Pancreas (tissue), 10 donors: ENCODE results near the gene KAT2A. TPM values are rescaled to one million over a fixed set of nuclear protein-coding genes. Genes with fewer than 3 reads are reported as not detected.
A peak's percentile ranks its signal among the peaks of the same experiment; 100 is the strongest.

Experiments
- ATAC-seq, 4 donors: fragments of 200-7000 bp; cut with Tn5 transposase; one replicate each; pipeline versions ENCODE4 v1.8.0 to v1.9.1; 2020; ENCODE audit warnings: mild to moderate bottlenecking in 4 of 4, moderate library complexity in 4 of 4
- DNase-seq, 6 donors: peaks; one replicate each; pipeline ENCODE4 v3.0.0-alpha.2; 2020
- FAIRE-seq: peaks from 2 replicates; lab custom pipeline; 2012; peaks lifted over from hg19 to GRCh38; lab: Jason Lieb, UNC
- H3K27ac ChIP-seq, 4 donors: fragments of 200-600 bp; sonication (generic); 1 replicate in 3 of 4; 2 replicates in 1 of 4; pipeline versions ENCODE4 v1.5.0 to v1.8.0; 2020
- H3K27me3 ChIP-seq, 4 donors: fragments of 200-600 bp; one replicate each; pipeline ENCODE4 v1.8.0; 2021
- H3K36me3 ChIP-seq, 3 donors: fragments of 200-600 bp; sonication (generic) in 1 of 3; one replicate each; pipeline versions ENCODE4 v1.5.0 to v1.8.0; 2020 to 2021
- H3K4me1 ChIP-seq, 3 donors: fragments of 200-600 bp; one replicate each; pipeline ENCODE4 v1.8.0; 2021
- H3K4me3 ChIP-seq, 4 donors: fragments of 200-600 bp; sonication (generic) in 2 of 4; one replicate each; pipeline versions ENCODE4 v1.5.0 to v1.8.0; 2020 to 2021
- H3K9me3 ChIP-seq, 4 donors: fragments of 200-600 bp; one replicate each; pipeline ENCODE4 v1.8.0; 2021
- CTCF ChIP-seq, 4 donors: fragments of 200-600 bp; sonication (generic) in 3 of 4; IDR thresholded peaks; one replicate each; pipeline versions ENCODE4 v1.5.0 to v1.8.0; 2021; ENCODE audit warnings: antibody characterized with exemption in 4 of 4
- WGBS, 2 donors: extraction: QIAGEN DNeasy Blood & Tissue Kit; methylation state at CpG; one replicate each; pipeline ENCODE4 v1.1.7; 2013; 5-methylcytosine and 5-hydroxymethylcytosine counted together
- intact Hi-C, 3 donors: fragments of 100-400 bp; cut with DNase I; formaldehyde crosslinking; loops; one replicate each; pipeline versions ENCODE4 v1.11.1 to v1.14.2; 2022
- polyA plus RNA-seq, 2 donors: library from polyadenylated mRNA; stranded (reverse); fragments of 200-250 nt; gene quantifications; one replicate each; pipeline ENCODE4 v1.2.3, GENCODE V29; 2013
- total RNA-seq, 6 donors: library from RNA; stranded (reverse); fragmentation: NEBNext Ultra II Directional in 4 of 6; extraction: Animal tissue kit (Norgen Biotek cat#: 25700) in 4 of 6; gene quantifications; one replicate each; pipeline versions ENCODE4 v1.2.1 to v1.2.4, GENCODE V29; 2021 to 2023
- donor health status: healthy with polysubstance abuse.
- donor health status: DM: no; HTN: no; CAD: no; lungs with moderate emphysema.
- donor health status: DM: no; HTN: no; CAD: no.
- donor health status: control.
- donor health status: control.
- donor health status: Bipolar disorder and iron deficiency.
- donor health status: DM: yes; HTN: yes; CAD: no.
- donor health status: DM: no; HTN: no; CAD: no.
- donor health status: DM: no; HTN: no; CAD: no.
- donor health status: DM: yes; HTN: yes; CAD: no.

Gene KAT2A
- total and polyA plus RNA-seq, 8 donors: 17.5 to 158 (median 25.2) TPM

GRCh38 chr17:42119301-42119700 is 1.9 kb downstream of the KAT2A start:
- intact Hi-C loops: loop anchor here in 2 of 3 donors (5.0 to 10.0 kb wide), 3 partner anchors 94 to 154 kb away; partner anchors contain the start of genes NKIRAS2 (in 2 of the 2) and CNP (in 1 of the 2)

GRCh38 chr17:42118545-42118944 is 2.6 kb downstream of the KAT2A start:
- no peak overlapping the region for H3K27ac ChIP-seq
- H3K4me3 ChIP-seq: no peak overlapping the region
- FAIRE-seq (no peak), ATAC-seq (no peak), DNase-seq (peak in 1 of 6 donors; percentile 42)
- no peaks in the 10 kb centered on the region for H3K9me3 ChIP-seq
- WGBS, 2 donors: 69 to 73% methylated on average over 2 of the region's 2 CpGs
- H3K27me3 ChIP-seq: no peaks in the 10 kb centered on the region
- H3K4me1 ChIP-seq: peaks cover 9 to 17% (median 15%) of the 10 kb centered on the region in 3 donors
- intact Hi-C loops: loop anchor here in 2 of 3 donors (5.0 to 10.0 kb wide), 3 partner anchors 94 to 154 kb away; partner anchors contain the start of genes NKIRAS2 (in 2 of the 2) and CNP (in 1 of the 2)
- peak in 2 of 4 donors; percentile 11 to 17 for TF ChIP-seq CTCF (IDR thresholded peaks at IDR 0.05)
- peaks cover 0 to 4% (median 0%) of the 10 kb centered on the region in 3 donors for H3K36me3 ChIP-seq

More at GRCh38 chr17:42119301-42119700, 1.9 kb downstream of the KAT2A start:
- TF ChIP-seq CTCF (IDR thresholded peaks at IDR 0.05): no peak
- Histone ChIP-seq H3K4me1 (peaks cover 9 to 17% (median 15%) of the 10 kb centered on the region in 3 donors), H3K9me3 (no peaks in the 10 kb centered on the region), H3K27me3 (no peaks in the 10 kb centered on the region), H3K27ac (no peak overlapping the region), H3K4me3 (no peak overlapping the region), H3K36me3 (no peaks in the 10 kb centered on the region)
- DNase-seq: peak in 2 of 6 donors; percentile 41 to 72
- no peak for FAIRE-seq
- ATAC-seq: no peak
- 85 to 86% methylated on average over 18 of the region's 18 CpGs for WGBS, 2 donors

GRCh38 chr17:42118126-42118510 is 3.0 kb downstream of the KAT2A start:
- WGBS, 2 donors: 89 to 91% methylated on average over 4 of the region's 4 CpGs

GRCh38 chr17:42117397-42118125 is 3.6 kb downstream of the KAT2A start:
- Histone ChIP-seq H3K27ac (no peak overlapping the region), H3K9me3 (no peaks in the 10 kb centered on the region), H3K4me1 (peaks cover 15 to 24% (median 21%) of the 10 kb centered on the region in 3 donors), H3K27me3 (no peaks in the 10 kb centered on the region), H3K36me3 (peaks cover 0 to 4% (median 0%) of the 10 kb centered on the region in 3 donors), H3K4me3 (no peak overlapping the region)
- 78 to 86% methylated on average over 30 of the region's 30 CpGs for WGBS, 2 donors
- intact Hi-C loops: loop anchor here in 2 of 3 donors (5.0 to 10.0 kb wide), 3 partner anchors 93 to 153 kb away; partner anchors contain the start of genes NKIRAS2 (in 2 of the 2) and CNP (in 1 of the 2)
- ATAC-seq (no peak), DNase-seq (peak in 1 of 6 donors; percentile 47), FAIRE-seq (no peak)
- no peak for TF ChIP-seq CTCF (IDR thresholded peaks at IDR 0.05)

More at GRCh38 chr17:42118126-42118510, 3.0 kb downstream of the KAT2A start:
- FAIRE-seq: no peak
- Histone ChIP-seq H3K27ac (no peak overlapping the region), H3K4me1 (peaks cover 11 to 19% (median 16%) of the 10 kb centered on the region in 3 donors), H3K36me3 (peaks cover 0 to 4% (median 0%) of the 10 kb centered on the region in 3 donors), H3K4me3 (no peak overlapping the region), H3K9me3 (no peaks in the 10 kb centered on the region), H3K27me3 (no peaks in the 10 kb centered on the region)
- intact Hi-C loops: loop anchor here in 2 of 3 donors (5.0 to 10.0 kb wide), 3 partner anchors 93 to 153 kb away; partner anchors contain the start of genes NKIRAS2 (in 2 of the 2) and CNP (in 1 of the 2)
- no peak for DNase-seq
- no peak for TF ChIP-seq CTCF (IDR thresholded peaks at IDR 0.05)
- ATAC-seq: no peak
